Endothelial cell of umbilical vein (primary cell): ENCODE data around the gene PSMC3. TPM values are rescaled to one million over a fixed set of nuclear protein-coding genes. Genes with fewer than 3 reads are reported as not detected.

ENCODE experiments used
- BruUV-seq: library from RNA; stranded (reverse); fragments of 400-500 nt; replicated peaks from 2 replicates; lab custom pipeline; 2021; lab: Mats Ljungman, UMichigan
- CTCF ChIA-PET: fragments of 300-600, 350-600 bp; sonication (Branson Sonifier 250); formaldehyde crosslinking; loops from one replicate; lab custom pipeline; 2021; ENCODE audit warnings: antibody characterized with exemption, inconsistent platforms; lab: Charles Lee
- POLR2A ChIA-PET: fragments of 300-600, 350-600 bp; sonication (Branson Sonifier 250); formaldehyde crosslinking; loops from one replicate; lab custom pipeline; 2021; ENCODE audit warnings: antibody characterized with exemption, inconsistent platforms; lab: Charles Lee
- DNase-seq: peaks from one replicate; pipeline ENCODE4 v3.0.0-alpha.2; 2011; ENCODE audit warnings: low read depth, low spot score
- FAIRE-seq: peaks from 2 replicates; lab custom pipeline; 2011; peaks lifted over from hg19 to GRCh38; lab: Jason Lieb, UNC
- H2AFZ ChIP-seq: 2 replicates; pipeline ENCODE4 v1.6.0; 2012; ENCODE audit warnings: low read depth, low read length, control low read depth, inconsistent platforms
- H3K27ac ChIP-seq: 2 replicates; pipeline ENCODE4 v1.5.1; 2011; ENCODE audit warnings: low read depth, mild to moderate bottlenecking, control low read depth, low read length, moderate library complexity; ENCODE audit not compliant: insufficient read depth
- H3K27me3 ChIP-seq, 2 experiments: 2 replicates each; pipeline versions ENCODE4 v1.6.0 to v1.6.1; 2011; ENCODE audit warnings: low read length in 2 of 2, mixed read lengths in 1 of 2; ENCODE audit not compliant: control insufficient read depth in 2 of 2, insufficient read depth in 2 of 2
- H3K36me3 ChIP-seq, 2 experiments: 2 replicates in 1 of 2; 3 replicates in 1 of 2; pipeline ENCODE4 v1.5.1; 2011; ENCODE audit warnings: low read length in 2 of 2, mild to moderate bottlenecking in 1 of 2, moderate library complexity in 1 of 2; ENCODE audit not compliant: control insufficient read depth in 2 of 2, insufficient read depth in 2 of 2; ENCODE audit errors: extremely low read depth in 1 of 2
- H3K4me1 ChIP-seq: 3 replicates; pipeline ENCODE4 v1.5.1; 2011; ENCODE audit warnings: mild to moderate bottlenecking, low read length; ENCODE audit not compliant: control insufficient read depth, insufficient read depth; ENCODE audit errors: extremely low read depth
- H3K4me2 ChIP-seq: 2 replicates; pipeline ENCODE4 v1.6.1; 2011; ENCODE audit warnings: low read length, control low read depth, mixed read lengths; ENCODE audit not compliant: insufficient read depth
- H3K4me3 ChIP-seq, 3 experiments: fragments of 200-600 bp in 1 of 3; sonication (generic), shearing (Covaris generic) in 1 of 3; replicated peaks in 1 of 3; 2 replicates each; pipeline ENCODE4 v1.5.1; 2011 to 2016; ENCODE audit warnings: control low read depth in 3 of 3, low read length in 3 of 3, mild to moderate bottlenecking in 2 of 3, inconsistent platforms in 1 of 3, low read depth in 1 of 3, moderate library complexity in 1 of 3; ENCODE audit not compliant: insufficient read depth in 1 of 3
- H3K79me2 ChIP-seq: 2 replicates; pipeline ENCODE4 v1.6.0; 2012; ENCODE audit warnings: low read length, inconsistent platforms; ENCODE audit not compliant: control insufficient read depth, insufficient read depth
- H3K9ac ChIP-seq: replicated peaks from 2 replicates; pipeline ENCODE3; 2011; ENCODE audit warnings: low read length, control low read depth; ENCODE audit not compliant: insufficient read depth; ENCODE audit errors: extremely low read depth
- H3K9me1 ChIP-seq: replicated peaks from 3 replicates; pipeline ENCODE4 v1.6.0; 2011; ENCODE audit warnings: mild to moderate bottlenecking, low read length; ENCODE audit not compliant: control insufficient read depth, insufficient read depth; ENCODE audit errors: extremely low read depth
- H3K9me3 ChIP-seq: replicated peaks from 2 replicates; pipeline ENCODE4 v1.5.1; 2012; ENCODE audit warnings: low read length, inconsistent platforms; ENCODE audit not compliant: control insufficient read depth, insufficient read depth
- H4K20me1 ChIP-seq: replicated peaks from 2 replicates; pipeline ENCODE3; 2011; ENCODE audit warnings: mild to moderate bottlenecking, low read length; ENCODE audit not compliant: control insufficient read depth, insufficient read depth; ENCODE audit errors: extremely low read depth
- EZH2 ChIP-seq: IDR thresholded peaks from 2 replicates; pipeline ENCODE4 v1.6.1; 2012; ENCODE audit warnings: borderline replicate concordance, low read depth, mild to moderate bottlenecking, moderate library complexity, low read length, inconsistent platforms; ENCODE audit not compliant: severe bottlenecking
- MAX ChIP-seq: IDR thresholded peaks from 2 replicates; pipeline ENCODE4 v1.6.1; 2011; ENCODE audit not compliant: insufficient read depth, insufficient read length
- MYC ChIP-seq: IDR thresholded peaks from one replicate; pipeline ENCODE4 v1.6.1; 2011; ENCODE audit warnings: mild to moderate bottlenecking, low read depth, low read length
- POLR2AphosphoS5 ChIP-seq: IDR thresholded peaks from 2 replicates; pipeline ENCODE4 v1.6.1; 2012; ENCODE audit warnings: low read depth, mild to moderate bottlenecking, control low read depth, low read length, moderate library complexity; ENCODE audit not compliant: insufficient read depth
- dilution Hi-C: fragments of 300-500 bp; cut with MboI; formaldehyde crosslinking; loops from one replicate; pipeline ENCODE4 v1.15.0; 2019; ENCODE audit warnings: low sequenced_read_pairs; ENCODE audit not compliant: extremely low pct_ligation_motif_present
- intact Hi-C: fragments of 100-400 bp; cut with micrococcal nuclease; formaldehyde crosslinking; loops from one replicate; pipeline ENCODE4 v1.10.0; 2022
- polyA plus RNA-seq, 4 experiments: library from polyadenylated mRNA; depleted of rRNA in 3 of 4; stranded (reverse) in 3 of 4; unstranded in 1 of 4; fragments of >200 nt; gene quantifications; 2 replicates each; pipeline versions ENCODE4 v1.2.1 to v1.2.3, GENCODE V29; 2011 to 2012; ENCODE audit warnings: missing spikeins in 1 of 4
- total RNA-seq: library from RNA; stranded (reverse); gene quantifications from 2 replicates; pipeline ENCODE4 v1.2.3, GENCODE V29; 2021
- TF ChIP-seq, protein P1 (sequence below), 2 donors: IDR thresholded peaks; 1 replicate in 1 of 2; 2 replicates in 1 of 2; pipeline ENCODE4 v1.5.1; 2011; ENCODE audit warnings: low read length in 2 of 2, mild to moderate bottlenecking in 2 of 2, moderate library complexity in 2 of 2, control low read depth in 1 of 2, inconsistent platforms in 1 of 2, low read depth in 1 of 2; ENCODE audit not compliant: insufficient read depth in 1 of 2; ENCODE audit errors: extremely low read depth in 1 of 2

PSMC3 gene
- total and polyA plus RNA-seq, 2 donors (not counting 3 experiments of a cell fraction or from before 2014, with no cell fraction given): 179 to 203 TPM

- DNase-seq: no peak
- Histone ChIP-seq H3K9ac (peak overlapping the region; percentile 96), H3K4me1 (peaks cover 21% of the 10 kb centered on the region), H3K9me3 (no peaks in the 10 kb centered on the region), H3K4me3 (no peak overlapping the region), H3K27ac (peak overlapping the region; percentile 99), H3K79me2 (no peaks in the 10 kb centered on the region), H3K9me1 (no peaks in the 10 kb centered on the region), H2AFZ (peak overlapping the region; percentile 3), H3K36me3 (no peaks in the 10 kb centered on the region), H3K27me3 (no peaks in the 10 kb centered on the region), H4K20me1 (no peaks in the 10 kb centered on the region), H3K4me2 (no peak overlapping the region)
- intact Hi-C loops: loop anchor here (1.0 kb wide), 2 partner anchors 14 to 20 kb away; partner anchors contain the start of gene SLC39A13
- CTCF ChIA-PET: interaction anchor here (1.2 to 5.5 kb wide), 3 partner anchors 15 to 39 kb away, joined by 3 to 76 read pairs (median 4); partner anchors contain the start of gene SLC39A13
- no peak for TF ChIP-seq MYC
- TF ChIP-seq, protein P1, sequence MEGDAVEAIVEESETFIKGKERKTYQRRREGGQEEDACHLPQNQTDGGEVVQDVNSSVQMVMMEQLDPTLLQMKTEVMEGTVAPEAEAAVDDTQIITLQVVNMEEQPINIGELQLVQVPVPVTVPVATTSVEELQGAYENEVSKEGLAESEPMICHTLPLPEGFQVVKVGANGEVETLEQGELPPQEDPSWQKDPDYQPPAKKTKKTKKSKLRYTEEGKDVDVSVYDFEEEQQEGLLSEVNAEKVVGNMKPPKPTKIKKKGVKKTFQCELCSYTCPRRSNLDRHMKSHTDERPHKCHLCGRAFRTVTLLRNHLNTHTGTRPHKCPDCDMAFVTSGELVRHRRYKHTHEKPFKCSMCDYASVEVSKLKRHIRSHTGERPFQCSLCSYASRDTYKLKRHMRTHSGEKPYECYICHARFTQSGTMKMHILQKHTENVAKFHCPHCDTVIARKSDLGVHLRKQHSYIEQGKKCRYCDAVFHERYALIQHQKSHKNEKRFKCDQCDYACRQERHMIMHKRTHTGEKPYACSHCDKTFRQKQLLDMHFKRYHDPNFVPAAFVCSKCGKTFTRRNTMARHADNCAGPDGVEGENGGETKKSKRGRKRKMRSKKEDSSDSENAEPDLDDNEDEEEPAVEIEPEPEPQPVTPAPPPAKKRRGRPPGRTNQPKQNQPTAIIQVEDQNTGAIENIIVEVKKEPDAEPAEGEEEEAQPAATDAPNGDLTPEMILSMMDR (IDR thresholded peaks at IDR 0.05; ENCODE audit: extremely low read depth in 1 of 2, insufficient read depth in 1 of 2, low read depth in 1 of 2, low read length in 2 of 2): no peak
- no peak for TF ChIP-seq MAX
- no peak for TF ChIP-seq POLR2AphosphoS5
- TF ChIP-seq EZH2: no peak
- POLR2A ChIA-PET: no interaction called here
- peak; percentile 66 for FAIRE-seq
- BruUV-seq: no TSS peak
- dilution Hi-C loops: no loop called here
Observed at GRCh38 chr11:47394050-47394321, 32.3 kb downstream of the PSMC3 start.
